Placental pericyte (primary cell): ENCODE data around the gene TAPBPL. TPM values are rescaled to one million over a fixed set of nuclear protein-coding genes. Genes with fewer than 3 reads are reported as not detected.

Source experiments
- total RNA-seq: library from RNA; depleted of rRNA; stranded (reverse); fragments of >200 nt; gene quantifications from 2 replicates; pipeline ENCODE4 v1.2.3, GENCODE V29; 2012

TAPBPL gene
- total RNA-seq, result 8.6 and 26.5 TPM in 2 replicates

GRCh38 chr12:6451348-6452244, at the start of gene TAPBPL:
Gene TAPBPL, plus strand, starts transcription at chr12:6452042. Its CDS starts 207 bp downstream, at chr12:6452249.

GRCh38 chr12:6444704-6445688, 6.8 kb upstream of the TAPBPL start, which contains the start of gene CD27:
Gene CD27, plus strand, starts transcription at chr12:6444955. Its CDS starts 141 bp downstream, at chr12:6445096.

GRCh38 chr12:6470375-6471163, 18.7 kb downstream of the TAPBPL start, which contains the start of gene VAMP1:
Gene VAMP1, minus strand, starts transcription at chr12:6470677. Its CDS starts 146 bp downstream, at chr12:6470531.

DNA sequence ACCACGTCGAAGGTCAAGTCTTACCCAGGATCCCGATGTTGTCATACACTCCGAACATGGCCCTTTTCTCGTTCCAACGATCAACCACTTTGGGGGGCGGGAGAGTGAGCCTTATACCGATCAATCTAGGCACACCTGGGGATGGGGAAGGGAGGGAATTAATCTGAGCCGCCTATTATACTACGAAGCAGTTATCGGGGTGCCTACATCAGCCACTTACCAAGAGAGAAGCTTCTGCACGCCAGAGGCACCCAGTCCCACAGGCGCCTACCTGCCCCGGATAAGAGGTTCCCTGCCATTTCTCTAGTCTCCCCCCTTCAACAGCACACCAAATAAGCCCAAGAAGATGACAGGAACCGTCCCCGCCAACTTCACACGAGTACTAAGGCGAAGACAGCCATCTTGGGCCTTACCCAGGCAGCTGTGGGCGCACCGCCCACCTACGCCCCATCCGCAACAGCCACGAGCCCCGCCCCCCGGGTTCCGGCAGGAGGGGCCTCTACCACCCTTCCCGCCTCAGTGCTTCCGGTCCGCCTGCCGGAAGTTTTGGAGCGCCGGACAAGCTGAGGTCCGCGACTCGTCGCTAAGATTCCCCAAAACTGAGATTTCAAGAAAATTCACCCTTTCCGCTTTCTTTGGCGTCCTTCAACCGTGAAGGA, 41.1 kb downstream of the TAPBPL start, which contains the start of gene MRPL51:
Gene MRPL51 (minus strand): TSS at position 425 of the 659 bp plus-strand sequence. CDS start 126 bp downstream, at position 299.

GRCh38 chr12:6493497-6494257, 41.8 kb downstream of the TAPBPL start, which contains the start of gene NCAPD2:
Gene NCAPD2, plus strand, starts transcription at chr12:6494102. Its CDS starts 997 bp downstream, at chr12:6495099.

Other genes starting within 250 kb of the TAPBPL start
- gene PLEKHG6, start 141.4 kb upstream of the TAPBPL start, total RNA-seq, result not detected in 2 replicates
- gene TNFRSF1A, start 110.0 kb upstream of the TAPBPL start, total RNA-seq, result 167 and 174 TPM in 2 replicates
- gene SCNN1A, start 76.5 kb upstream of the TAPBPL start, total RNA-seq, result 0.44 and 0.57 TPM in 2 replicates
- 111 and 237 TPM in 2 replicates for gene LTBR, start 67.9 kb upstream of the TAPBPL start, total RNA-seq
- 0.29 TPM in 1 of 2 replicates, not detected in the other for gene CD27, start 7.1 kb upstream of the TAPBPL start, total RNA-seq
- gene VAMP1, start 18.6 kb downstream of the TAPBPL start, total RNA-seq, result 2.1 and 3.9 TPM in 2 replicates
- gene MRPL51, start 41.2 kb downstream of the TAPBPL start, total RNA-seq, result 71.2 and 74.8 TPM in 2 replicates
- gene NCAPD2, start 42.1 kb downstream of the TAPBPL start, total RNA-seq, result 23.4 and 117 TPM in 2 replicates
- gene GAPDH, start 82.5 kb downstream of the TAPBPL start, total RNA-seq, result 8,063 and 8,320 TPM in 2 replicates
- gene IFFO1, start 104.0 kb downstream of the TAPBPL start, total RNA-seq, result 10.5 and 18.9 TPM in 2 replicates
- gene NOP2, start 116.2 kb downstream of the TAPBPL start, total RNA-seq, result 19.0 and 41.5 TPM in 2 replicates
- gene CHD4, start 155.3 kb downstream of the TAPBPL start, total RNA-seq, result 239 and 306 TPM in 2 replicates
- gene LPAR5, start 183.9 kb downstream of the TAPBPL start, total RNA-seq, result not detected in 2 replicates
- under 0.01 and 0.14 TPM in 2 replicates for gene ACRBP, start 195.4 kb downstream of the TAPBPL start, total RNA-seq
- 23.2 and 64.3 TPM in 2 replicates for gene ING4, start 211.1 kb downstream of the TAPBPL start, total RNA-seq
- gene ZNF384, start 237.3 kb downstream of the TAPBPL start, total RNA-seq, result 30.6 and 31.5 TPM in 2 replicates
- gene PIANP, start 248.8 kb downstream of the TAPBPL start, total RNA-seq, result not detected in 2 replicates